Ecto neural progenitor cell (in vitro differentiated cells): Measurements from ENCODE around the gene PRRT2.
A peak's percentile ranks its signal among the peaks of the same experiment; 100 is the strongest.
"Not testable (repeated sequence)": the region's sequence is repeated elsewhere in the genome, so short reads cannot be mapped to it uniquely, and the experiment has no call there.

Experiments used
- DNase-seq: peaks from one replicate; pipeline ENCODE4 v3.0.0-alpha.2; 2018; ENCODE audit warnings: low spot score

PRRT2 gene

GRCh38 chr16:29811896-29812665 is at the start of gene PRRT2:
Gene PRRT2 (plus strand): TSS chr16:29812193. CDS start chr16:29813055, 862 bp downstream.
- DNase-seq: peak; percentile 88

DNA sequence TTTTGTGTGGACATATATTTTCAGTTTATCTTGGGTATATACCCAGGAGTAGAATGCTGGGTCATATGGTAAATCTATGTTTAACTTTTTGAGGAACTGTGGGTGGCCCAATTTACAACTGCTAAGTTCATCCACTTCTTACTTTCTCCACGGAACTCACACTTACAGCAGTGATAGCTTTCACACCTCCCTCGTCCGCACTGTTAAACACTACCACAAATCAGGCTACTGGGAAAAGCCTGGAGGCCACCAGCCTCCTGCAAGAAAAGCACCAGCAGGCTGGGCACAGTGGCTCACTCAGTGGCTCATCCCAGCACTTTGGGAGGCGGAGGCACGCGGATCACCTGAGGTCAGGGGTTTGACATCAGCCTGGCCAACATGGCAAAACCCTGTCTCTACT is 48.7 kb upstream of the PRRT2 start:
- DNase-seq: no peak

DNA sequence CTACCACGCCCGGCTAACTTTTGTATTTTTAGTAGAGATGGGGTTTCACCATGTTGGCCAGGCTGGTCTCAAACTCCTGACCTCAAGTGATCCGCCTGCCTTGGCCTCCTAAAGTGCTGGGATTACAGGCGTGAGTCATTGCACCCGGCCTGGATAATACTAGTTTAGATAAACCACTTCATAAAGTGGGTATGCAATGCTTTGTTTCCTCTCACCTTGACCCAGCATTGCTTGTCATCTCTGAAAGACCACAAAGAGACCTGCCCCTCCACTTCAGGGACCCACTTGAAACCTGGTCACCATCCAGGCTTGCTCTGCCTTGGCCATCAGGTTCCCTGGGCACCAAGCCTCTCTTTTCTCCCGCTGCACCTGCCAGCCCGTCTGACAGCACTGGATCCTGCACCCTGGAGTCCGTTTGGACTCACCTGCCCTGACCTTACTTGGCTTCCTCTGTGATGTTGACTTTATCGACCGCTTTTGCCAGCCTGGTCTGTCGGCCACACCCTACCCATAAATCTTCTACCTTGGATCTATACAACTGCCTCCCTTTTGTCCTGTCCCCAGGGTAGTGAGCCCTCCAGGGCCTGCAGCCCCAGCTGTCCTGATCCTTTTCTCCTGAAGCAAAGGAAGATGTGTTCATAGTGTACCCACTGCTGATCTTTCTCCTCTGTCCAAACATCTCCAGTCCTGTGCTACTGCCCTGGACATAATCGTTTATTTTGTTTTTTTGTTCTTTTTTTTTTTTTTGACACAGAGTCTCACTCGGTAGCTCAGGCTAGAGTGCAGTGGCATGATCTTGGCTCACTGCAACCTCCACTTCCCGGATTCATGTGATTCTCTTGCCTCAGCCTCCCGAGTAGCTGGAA is 46.6 kb upstream of the PRRT2 start:
- no peak for DNase-seq

- DNase-seq: no peak
These were observed 45.4 kb upstream of the PRRT2 start for GRCh38 chr16:29766571-29766970.

GRCh38 chr16:29767062-29767461 is 44.9 kb upstream of the PRRT2 start:
- no peak for DNase-seq

DNA sequence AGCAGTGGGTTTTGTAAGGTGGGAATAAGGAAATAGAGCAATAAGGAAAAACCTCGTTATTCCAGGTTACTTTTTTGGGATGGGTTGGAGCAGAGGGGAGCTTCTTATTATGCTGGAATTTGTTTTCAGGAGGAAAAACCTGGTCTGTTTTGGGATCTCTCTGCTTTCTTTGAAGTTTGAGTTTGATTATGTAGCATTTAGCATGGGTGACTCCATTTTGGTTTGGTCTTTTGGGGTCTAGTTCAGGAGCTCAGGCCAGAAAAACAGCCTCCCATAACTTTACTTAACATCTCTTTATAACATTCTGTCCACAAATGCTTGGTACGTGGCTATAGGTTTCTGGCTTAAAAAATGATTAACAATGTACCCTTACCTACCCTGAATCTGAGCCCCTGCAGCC is 42.5 kb upstream of the PRRT2 start:
- DNase-seq: no peak

DNA sequence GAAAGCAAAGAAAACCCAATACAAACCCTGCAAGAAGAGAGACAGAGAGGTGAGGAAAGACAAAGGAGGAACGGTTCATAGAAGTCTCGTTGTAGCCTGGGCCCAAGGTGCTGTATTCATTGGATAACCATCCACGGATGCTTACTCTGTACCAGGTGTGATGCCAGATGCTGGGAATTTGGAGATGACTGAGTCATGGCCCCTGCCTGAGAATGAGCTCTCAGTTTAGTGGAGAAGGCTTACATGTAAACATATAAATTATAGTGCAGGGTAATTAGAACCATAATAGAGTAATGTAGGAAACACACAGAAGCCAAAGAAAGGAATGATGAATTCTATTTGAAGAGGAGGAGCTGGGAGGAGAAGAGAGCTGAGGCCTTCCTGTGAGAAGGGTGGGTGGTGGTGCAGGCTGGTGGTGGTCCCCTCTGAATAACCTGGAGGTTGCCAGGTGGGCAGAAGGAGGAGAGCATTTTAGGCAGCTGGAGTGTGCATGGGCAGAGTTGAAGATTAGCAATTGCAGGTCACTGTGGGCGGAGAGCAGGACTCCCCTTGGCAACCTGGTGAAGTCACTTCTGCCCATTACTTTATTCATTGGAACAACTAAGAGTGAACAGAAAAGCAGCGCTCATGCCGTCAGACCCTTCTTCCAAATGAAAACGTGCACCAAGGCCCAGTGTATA is 41.6 kb upstream of the PRRT2 start:
- no peak for DNase-seq

DNA sequence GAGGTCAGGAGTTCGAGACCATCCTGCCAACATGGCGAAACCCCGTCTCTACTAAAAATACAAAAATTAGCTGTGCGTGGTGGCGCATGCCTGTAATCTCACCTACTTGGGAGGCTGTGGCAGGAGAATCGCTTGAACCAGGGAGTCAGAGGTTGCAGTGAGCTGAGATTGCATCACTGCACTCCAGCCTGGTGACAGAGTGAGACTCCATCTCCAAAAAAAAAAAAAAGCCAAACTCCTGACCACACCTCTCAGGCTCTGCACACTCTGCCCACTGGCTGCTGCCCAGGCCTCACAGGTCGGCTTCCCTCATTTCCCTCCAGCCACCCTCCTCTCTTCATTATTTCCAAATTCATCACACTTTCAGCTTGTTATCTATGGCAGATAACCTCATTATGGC is 39.7 kb upstream of the PRRT2 start:
- DNase-seq: not testable (repeated sequence)

- DNase-seq: no peak
These were observed 37.3 kb upstream of the PRRT2 start for GRCh38 chr16:29774730-29775129.

GRCh38 chr16:29775742-29776408 is 36.1 kb upstream of the PRRT2 start:
- no peak for DNase-seq

- no peak for DNase-seq
These were observed 34.2 kb upstream of the PRRT2 start, which contains the start of gene ZG16 for GRCh38 chr16:29777576-29778350. Gene ZG16 (plus strand): TSS chr16:29778256. CDS start chr16:29779267, 1,011 bp downstream.

- DNase-seq: no peak
These were observed 32.5 kb upstream of the PRRT2 start for GRCh38 chr16:29779474-29779873.

DNA sequence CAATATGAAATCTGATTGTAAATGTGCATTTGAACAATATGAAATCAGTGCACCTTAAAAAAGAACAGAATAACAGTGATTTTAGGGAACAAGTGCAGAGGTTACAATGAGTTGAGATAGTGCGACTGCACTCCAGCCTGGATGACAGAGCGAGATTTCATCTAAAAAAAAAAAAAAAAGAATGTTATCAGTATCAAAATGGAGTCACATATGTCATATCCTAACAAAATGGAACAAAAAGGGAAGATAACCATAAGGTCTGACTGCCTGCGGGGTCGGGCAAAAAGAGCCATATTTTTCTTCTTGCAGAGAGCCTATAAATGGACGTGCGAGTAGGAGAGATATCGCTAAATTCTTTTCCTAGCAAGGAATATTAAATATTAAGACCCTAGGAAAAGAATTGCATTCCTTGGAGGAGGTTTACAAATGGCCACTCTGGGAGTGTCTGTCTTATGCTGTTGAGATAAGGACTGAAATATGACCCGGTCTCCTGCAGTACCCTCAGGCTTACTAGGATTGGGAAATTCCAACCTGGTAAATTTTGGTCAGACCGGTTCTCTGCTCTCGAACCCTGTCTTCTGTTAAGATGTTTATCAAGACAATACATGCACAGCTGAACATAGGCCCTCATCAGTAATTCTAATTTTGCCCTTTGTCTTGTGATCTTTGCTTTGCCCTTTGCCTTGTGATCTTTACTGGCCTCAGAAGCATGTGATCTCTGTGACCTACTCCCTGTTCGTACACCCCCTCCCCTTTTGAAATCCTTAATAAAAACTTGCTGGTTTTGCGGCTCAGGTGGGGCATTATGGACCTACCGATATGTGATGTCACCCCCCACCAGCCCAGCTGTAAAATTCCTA is 28.7 kb upstream of the PRRT2 start:
- not testable (repeated sequence) for DNase-seq

- DNase-seq: no peak
These were observed 27.8 kb upstream of the PRRT2 start for GRCh38 chr16:29784157-29784556.

- peak; percentile 87 for DNase-seq
These were observed 27.0 kb upstream of the PRRT2 start for GRCh38 chr16:29784901-29785500.

DNA sequence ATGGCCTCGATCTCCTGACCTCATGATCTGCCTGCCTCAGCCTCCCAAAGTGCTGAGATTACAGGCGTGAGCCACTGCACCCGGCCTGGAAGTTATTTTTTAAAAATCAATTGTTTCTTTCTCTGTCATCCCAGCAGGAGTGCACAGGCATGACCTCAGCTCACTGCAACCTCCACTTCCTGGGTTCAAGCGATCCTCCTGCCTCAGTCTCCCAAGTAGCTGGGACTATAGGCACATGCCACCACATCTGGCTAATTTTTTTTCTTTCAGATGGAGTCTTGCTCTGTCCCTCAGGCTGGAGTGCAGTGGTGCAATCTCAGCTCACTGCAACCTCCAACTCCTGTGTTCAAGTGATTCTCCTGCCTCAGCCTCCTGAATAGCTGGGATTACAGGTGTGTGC is 24.8 kb upstream of the PRRT2 start:
- DNase-seq: not testable (repeated sequence)

- DNase-seq: no peak
These were observed 22.2 kb upstream of the PRRT2 start for GRCh38 chr16:29789775-29790182.

GRCh38 chr16:29790183-29790948 is 21.6 kb upstream of the PRRT2 start, which contains the start of gene KIF22:
Gene KIF22 (plus strand): TSS chr16:29790751. CDS start chr16:29790760, 9 bp downstream.
- DNase-seq: peak; percentile 100
